ENCODE measurements around the gene CDH7.

CDH7 gene

GRCh38 chr18:65750389-65751154 is at the start of gene CDH7:
Gene CDH7 (plus strand): TSS chr18:65751012. CDS start chr18:65762843, 11,831 bp downstream.
- no peak for FAIRE-seq

- no peak for FAIRE-seq
Observed at GRCh38 chr18:65704046-65704445, 46.8 kb upstream of the CDH7 start.

GRCh38 chr18:65706646-65707045 is 44.2 kb upstream of the CDH7 start:
- no peak for FAIRE-seq

GRCh38 chr18:65711493-65711892 is 39.3 kb upstream of the CDH7 start:
- no peak for FAIRE-seq

GRCh38 chr18:65721619-65722018 is 29.2 kb upstream of the CDH7 start:
- no peak for FAIRE-seq

- no peak for FAIRE-seq
Observed at GRCh38 chr18:65725251-65726050, 25.4 kb upstream of the CDH7 start.

- no peak for FAIRE-seq
Observed at GRCh38 chr18:65735155-65735554, 15.7 kb upstream of the CDH7 start.

- no peak for FAIRE-seq
Observed at GRCh38 chr18:65737471-65737955, 13.3 kb upstream of the CDH7 start.

- FAIRE-seq = no peak
Observed at GRCh38 chr18:65746936-65747335, 3.9 kb upstream of the CDH7 start.

- no peak for FAIRE-seq
Observed at GRCh38 chr18:65748321-65748720, 2.5 kb upstream of the CDH7 start.

GRCh38 chr18:65749841-65750240 is 971 bp upstream of the CDH7 start:
- FAIRE-seq = no peak

- no peak for FAIRE-seq
Observed at GRCh38 chr18:65751155-65752085, 608 bp downstream of the CDH7 start.

GRCh38 chr18:65752625-65753325 is 2.0 kb downstream of the CDH7 start:
- FAIRE-seq = no peak

GRCh38 chr18:65753520-65753919 is 2.7 kb downstream of the CDH7 start:
- FAIRE-seq = no peak

GRCh38 chr18:65754121-65754520 is 3.3 kb downstream of the CDH7 start:
- FAIRE-seq = no peak

GRCh38 chr18:65755616-65756015 is 4.8 kb downstream of the CDH7 start:
- no peak for FAIRE-seq

- FAIRE-seq = no peak
Observed at GRCh38 chr18:65760457-65760856, 9.6 kb downstream of the CDH7 start.

GRCh38 chr18:65761636-65762295 is 11.0 kb downstream of the CDH7 start:
- FAIRE-seq = no peak

- FAIRE-seq = no peak
Observed at GRCh38 chr18:65762556-65762955, 11.7 kb downstream of the CDH7 start.

- no peak for FAIRE-seq
Observed at GRCh38 chr18:65767406-65767805, 16.6 kb downstream of the CDH7 start.

- FAIRE-seq = no peak
Observed at GRCh38 chr18:65768120-65768778, 17.4 kb downstream of the CDH7 start.
